Measurements from ENCODE around the gene FMO1. TPM values are rescaled to one million over a fixed set of nuclear protein-coding genes. Genes with fewer than 3 reads are reported as not detected.

FMO1 gene
- total RNA-seq, 2 donors from 2014 or later: not detected

- H3K4me1 Mint-ChIP-seq (ENCODE audit: low read depth in 2 of 2): peaks cover 0 to 3% of the 10 kb centered on the region in 2 donors
- no peaks in the 10 kb centered on the region for H3K9me3 Mint-ChIP-seq
- DNase-seq (ENCODE audit: low spot score) (no peak), ATAC-seq (peak in 1 of 2 donors; percentile 49)
- peaks cover 34 to 40% of the 10 kb centered on the region in 2 donors for H3K27me3 Mint-ChIP-seq
- H3K4me3 Mint-ChIP-seq: peak overlapping the region; percentile 60
- H3K36me3 Mint-ChIP-seq: no peaks in the 10 kb centered on the region
- no peak overlapping the region for H3K27ac Mint-ChIP-seq
These were observed 3.0 kb downstream of the FMO1 start for GRCh38 chr1:171251042-171251951.

GRCh38 chr1:171251952-171252300 is 3.6 kb downstream of the FMO1 start:
- ATAC-seq (no peak), DNase-seq (ENCODE audit: low spot score) (no peak)
- Mint-ChIP-seq H3K36me3 (no peaks in the 10 kb centered on the region), H3K27ac (no peak overlapping the region), H3K27me3 (peaks cover 31 to 40% of the 10 kb centered on the region in 2 donors), H3K4me3 (peak overlapping the region; percentile 60), H3K9me3 (no peaks in the 10 kb centered on the region), H3K4me1 (ENCODE audit: low read depth in 2 of 2) (peaks cover 0 to 3% of the 10 kb centered on the region in 2 donors)

- Mint-ChIP-seq H3K9me3 (no peaks in the 10 kb centered on the region), H3K36me3 (no peaks in the 10 kb centered on the region), H3K27me3 (peaks cover 28 to 40% of the 10 kb centered on the region in 2 donors), H3K4me1 (ENCODE audit: low read depth in 2 of 2) (peaks cover 0 to 3% of the 10 kb centered on the region in 2 donors), H3K27ac (no peak overlapping the region), H3K4me3 (peak overlapping the region; percentile 56)
- ATAC-seq: peak; percentile 20 to 36
- DNase-seq (ENCODE audit: low spot score): no peak
These were observed 4.2 kb downstream of the FMO1 start for GRCh38 chr1:171252482-171252881.

GRCh38 chr1:171254859-171255258 is 6.6 kb downstream of the FMO1 start:
- Mint-ChIP-seq H3K9me3 (no peaks in the 10 kb centered on the region), H3K36me3 (no peaks in the 10 kb centered on the region), H3K4me3 (no peak overlapping the region), H3K27ac (no peak overlapping the region), H3K4me1 (ENCODE audit: low read depth in 2 of 2) (peaks cover 0 to 3% of the 10 kb centered on the region in 2 donors), H3K27me3 (peaks cover 19 to 32% of the 10 kb centered on the region in 2 donors)
- no peak for ATAC-seq
- no peak for DNase-seq (ENCODE audit: low spot score)

DNA sequence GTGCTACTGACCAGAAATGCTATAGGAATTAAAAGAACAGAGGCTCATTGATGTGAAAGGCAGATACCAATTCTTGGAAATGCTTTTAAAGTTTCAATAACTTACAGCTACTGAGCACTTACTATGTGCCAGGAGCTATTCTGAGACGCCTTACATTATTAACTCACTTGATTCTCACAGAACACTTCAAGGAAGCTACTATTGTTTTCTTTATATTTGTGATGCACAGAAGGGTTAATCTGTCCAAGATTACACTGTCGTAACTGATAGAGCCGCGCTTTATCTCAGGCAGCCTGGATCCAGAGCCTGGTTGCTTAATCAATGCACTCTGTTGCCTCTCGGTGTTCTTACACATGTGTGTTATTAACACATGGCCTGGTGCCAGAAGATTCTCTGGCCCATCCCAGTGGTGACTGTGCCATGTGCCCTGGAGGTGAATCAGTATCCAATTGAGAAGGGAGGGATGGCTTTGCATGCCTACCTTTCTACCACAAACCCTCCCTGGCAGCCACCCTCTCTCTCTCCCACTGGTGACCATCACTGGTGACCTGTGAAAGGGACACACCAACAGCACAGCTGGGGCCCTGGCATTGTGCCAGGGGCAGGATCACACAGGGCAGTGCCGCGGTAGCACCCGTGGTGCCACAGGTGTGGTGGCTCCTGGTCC is 8.8 kb downstream of the FMO1 start:
- Mint-ChIP-seq H3K27ac (no peak overlapping the region), H3K36me3 (no peaks in the 10 kb centered on the region), H3K4me1 (ENCODE audit: low read depth in 2 of 2) (peaks cover 0 to 3% of the 10 kb centered on the region in 2 donors), H3K9me3 (no peaks in the 10 kb centered on the region), H3K4me3 (no peak overlapping the region), H3K27me3 (peaks cover 19 to 27% of the 10 kb centered on the region in 2 donors)
- DNase-seq (ENCODE audit: low spot score) (no peak), ATAC-seq (peak in 1 of 2 donors; percentile 36)

DNA sequence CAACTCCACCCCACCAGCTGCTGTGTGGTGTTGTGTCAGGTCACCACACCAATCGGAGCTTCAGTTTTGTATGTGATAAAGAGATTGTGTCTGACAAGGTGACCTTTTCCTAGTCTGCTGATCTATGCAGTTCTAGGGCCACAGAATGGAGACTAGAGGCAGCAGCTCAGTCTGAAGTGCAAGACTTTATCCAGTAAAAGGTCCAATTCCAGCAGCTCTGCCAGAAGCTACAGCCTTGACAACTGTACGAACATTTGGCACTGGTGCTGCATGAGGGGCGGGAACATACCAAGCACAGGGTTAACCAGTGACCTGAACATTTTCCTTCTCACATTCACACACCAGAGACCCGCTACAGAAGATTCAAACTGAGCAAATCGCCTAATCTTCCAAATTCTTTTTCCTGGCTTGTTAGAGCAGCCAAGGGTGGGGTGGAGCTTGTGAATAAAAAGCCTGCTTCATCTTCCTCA is 9.3 kb downstream of the FMO1 start:
- ATAC-seq: no peak
- H3K27ac Mint-ChIP-seq: no peak overlapping the region
- H3K4me1 Mint-ChIP-seq (ENCODE audit: low read depth in 2 of 2): no peaks in the 10 kb centered on the region
- no peaks in the 10 kb centered on the region for H3K36me3 Mint-ChIP-seq
- peaks cover 15 to 22% of the 10 kb centered on the region in 2 donors for H3K27me3 Mint-ChIP-seq
- H3K9me3 Mint-ChIP-seq: no peaks in the 10 kb centered on the region
- no peak overlapping the region for H3K4me3 Mint-ChIP-seq
- DNase-seq (ENCODE audit: low spot score): no peak

GRCh38 chr1:171258429-171258828 is 10.1 kb downstream of the FMO1 start:
- Mint-ChIP-seq H3K9me3 (no peaks in the 10 kb centered on the region), H3K4me1 (ENCODE audit: low read depth in 2 of 2) (no peaks in the 10 kb centered on the region), H3K4me3 (no peak overlapping the region), H3K27ac (no peak overlapping the region), H3K36me3 (no peaks in the 10 kb centered on the region), H3K27me3 (peaks cover 11 to 22% of the 10 kb centered on the region in 2 donors)
- no peak for ATAC-seq
- no peak for DNase-seq (ENCODE audit: low spot score)

DNA sequence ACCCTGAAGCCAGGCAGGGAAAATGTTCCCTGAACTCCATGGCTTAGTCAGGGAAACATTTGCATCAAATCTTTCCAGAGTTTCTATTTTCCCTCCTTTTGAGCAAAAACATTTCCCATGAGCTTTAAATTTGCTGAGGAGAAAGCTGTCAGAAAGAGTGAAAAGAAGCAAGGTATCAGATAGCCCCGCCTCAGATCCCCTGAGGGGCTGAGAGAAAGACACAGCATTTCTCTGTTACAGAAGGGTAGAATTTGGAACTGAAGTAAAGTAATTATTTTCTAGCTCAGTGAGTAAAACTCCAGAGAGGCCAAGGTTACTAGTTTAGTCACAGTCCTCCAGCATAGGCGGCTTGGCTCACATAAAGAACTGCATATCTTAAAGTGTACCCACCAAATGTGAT is 10.6 kb downstream of the FMO1 start:
- H3K36me3 Mint-ChIP-seq: no peaks in the 10 kb centered on the region
- peaks cover 11 to 27% of the 10 kb centered on the region in 2 donors for H3K27me3 Mint-ChIP-seq
- H3K4me1 Mint-ChIP-seq (ENCODE audit: low read depth in 2 of 2): no peaks in the 10 kb centered on the region
- no peaks in the 10 kb centered on the region for H3K9me3 Mint-ChIP-seq
- ATAC-seq (no peak), DNase-seq (ENCODE audit: low spot score) (no peak)
- H3K4me3 Mint-ChIP-seq: no peak overlapping the region
- H3K27ac Mint-ChIP-seq: no peak overlapping the region

GRCh38 chr1:171261336-171261735 is 13.0 kb downstream of the FMO1 start:
- no peak overlapping the region for H3K27ac Mint-ChIP-seq
- no peak for ATAC-seq

GRCh38 chr1:171263901-171264300 is 15.6 kb downstream of the FMO1 start:
- DNase-seq (ENCODE audit: low spot score) (no peak), ATAC-seq (no peak)
- H3K4me1 Mint-ChIP-seq (ENCODE audit: low read depth in 2 of 2): no peaks in the 10 kb centered on the region
- peaks cover 7 to 30% of the 10 kb centered on the region in 2 donors for H3K27me3 Mint-ChIP-seq
- H3K36me3 Mint-ChIP-seq: no peaks in the 10 kb centered on the region
- no peak overlapping the region for H3K4me3 Mint-ChIP-seq
- no peak overlapping the region for H3K27ac Mint-ChIP-seq
- H3K9me3 Mint-ChIP-seq: no peaks in the 10 kb centered on the region

More at GRCh38 chr1:171261336-171261735, 13.0 kb downstream of the FMO1 start:
- H3K27me3 Mint-ChIP-seq: peaks cover 0 to 16% of the 10 kb centered on the region in 2 donors
- no peaks in the 10 kb centered on the region for H3K9me3 Mint-ChIP-seq
- no peak for DNase-seq (ENCODE audit: low spot score)
- no peaks in the 10 kb centered on the region for H3K4me1 Mint-ChIP-seq (ENCODE audit: low read depth in 2 of 2)
- no peaks in the 10 kb centered on the region for H3K36me3 Mint-ChIP-seq
- H3K4me3 Mint-ChIP-seq: no peak overlapping the region

DNA sequence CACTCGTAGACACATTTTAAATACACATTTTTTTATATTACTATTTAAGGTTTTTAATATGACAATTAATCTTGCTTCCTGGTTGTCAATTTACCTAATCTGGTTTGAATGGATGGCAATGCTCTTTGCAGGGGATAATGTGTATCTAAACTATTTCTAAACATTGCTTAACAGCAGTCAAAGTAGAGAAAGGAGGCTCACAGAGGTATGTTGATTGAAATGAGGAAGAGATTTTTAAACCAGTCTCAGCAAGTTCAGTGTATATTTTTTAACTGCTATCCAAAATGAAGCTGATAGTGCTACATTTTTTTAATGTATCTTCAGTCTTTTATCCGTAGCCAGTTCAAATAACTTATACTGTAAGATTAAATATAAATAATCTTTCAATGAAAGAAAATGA is 17.4 kb downstream of the FMO1 start:
- ATAC-seq (no peak), DNase-seq (ENCODE audit: low spot score) (no peak)
- Mint-ChIP-seq H3K4me1 (ENCODE audit: low read depth in 2 of 2) (no peaks in the 10 kb centered on the region), H3K36me3 (no peaks in the 10 kb centered on the region), H3K27ac (no peak overlapping the region), H3K9me3 (no peaks in the 10 kb centered on the region), H3K27me3 (peaks cover 7 to 39% of the 10 kb centered on the region in 2 donors), H3K4me3 (no peak overlapping the region)

DNA sequence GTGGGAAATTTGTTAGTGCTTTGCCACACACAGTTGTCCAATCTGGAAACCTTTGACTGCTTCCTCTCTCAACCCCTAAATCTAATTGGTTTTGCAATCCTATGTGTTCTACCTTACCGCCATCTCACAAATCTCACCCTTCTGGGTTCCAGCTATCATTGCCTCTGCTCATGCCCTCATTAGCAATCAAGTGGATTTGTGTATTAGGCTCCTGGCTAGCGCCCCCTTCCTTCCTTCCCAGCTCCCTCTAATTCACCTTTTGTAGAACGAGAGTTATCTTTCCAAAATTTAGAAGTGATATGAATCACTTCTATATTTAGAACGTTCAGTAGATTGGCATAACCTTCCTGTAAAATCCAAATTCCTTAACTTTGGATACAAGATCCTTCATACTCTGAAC is 18.6 kb downstream of the FMO1 start:
- H3K4me1 Mint-ChIP-seq (ENCODE audit: low read depth in 2 of 2): no peaks in the 10 kb centered on the region
- no peak overlapping the region for H3K4me3 Mint-ChIP-seq
- H3K27me3 Mint-ChIP-seq: peaks cover 16 to 43% of the 10 kb centered on the region in 2 donors
- DNase-seq (ENCODE audit: low spot score): no peak
- no peaks in the 10 kb centered on the region for H3K36me3 Mint-ChIP-seq
- H3K9me3 Mint-ChIP-seq: no peaks in the 10 kb centered on the region
- no peak for ATAC-seq
- H3K27ac Mint-ChIP-seq: no peak overlapping the region

DNA sequence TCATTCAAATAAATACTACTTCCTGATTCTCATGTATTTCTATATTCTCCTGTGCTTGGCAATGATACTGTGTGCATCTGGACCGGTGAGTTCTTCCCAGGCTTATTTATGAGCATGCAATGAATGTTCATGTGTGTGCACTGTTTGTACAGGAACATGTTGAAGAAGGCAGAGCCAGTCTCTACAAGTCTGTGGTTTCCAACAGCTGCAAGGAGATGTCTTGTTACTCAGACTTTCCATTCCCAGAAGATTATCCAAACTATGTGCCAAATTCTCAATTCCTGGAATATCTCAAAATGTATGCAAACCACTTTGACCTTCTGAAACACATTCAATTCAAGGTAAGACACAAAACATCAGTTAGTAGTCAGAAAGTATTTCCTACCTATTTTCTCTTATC is 19.1 kb downstream of the FMO1 start:
- Mint-ChIP-seq H3K36me3 (no peaks in the 10 kb centered on the region), H3K9me3 (no peaks in the 10 kb centered on the region), H3K4me1 (ENCODE audit: low read depth in 2 of 2) (no peaks in the 10 kb centered on the region), H3K27me3 (peaks cover 16 to 43% of the 10 kb centered on the region in 2 donors), H3K27ac (no peak overlapping the region), H3K4me3 (no peak overlapping the region)
- DNase-seq (ENCODE audit: low spot score) (no peak), ATAC-seq (no peak)

DNA sequence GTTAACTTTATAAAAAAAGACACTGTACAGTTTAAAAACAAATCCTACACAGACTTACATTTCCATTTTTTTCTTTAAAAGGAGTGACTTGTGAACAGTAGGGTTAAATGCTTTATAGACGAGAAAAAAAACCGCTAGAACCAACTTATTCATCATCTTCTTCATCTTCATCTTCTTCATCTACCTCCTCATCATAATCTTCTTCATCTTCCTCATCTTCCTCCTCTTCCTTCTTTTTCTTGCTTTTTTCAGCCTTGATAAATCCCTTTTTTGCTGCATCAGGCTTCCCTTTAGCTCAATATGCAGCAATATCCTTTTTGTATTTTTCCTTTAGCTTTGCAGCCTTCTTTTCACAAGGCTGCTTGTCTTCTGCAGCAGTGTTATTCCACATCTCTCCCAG is 22.5 kb downstream of the FMO1 start:
- Mint-ChIP-seq H3K36me3 (no peaks in the 10 kb centered on the region), H3K27me3 (peaks cover 22 to 44% of the 10 kb centered on the region in 2 donors)

More for the DNA sequence above, 22.5 kb downstream of the FMO1 start:
- Mint-ChIP-seq H3K4me1 (ENCODE audit: low read depth in 2 of 2) (no peaks in the 10 kb centered on the region), H3K9me3 (no peaks in the 10 kb centered on the region), H3K4me3 (no peak overlapping the region), H3K27ac (no peak overlapping the region)
- ATAC-seq (no peak), DNase-seq (ENCODE audit: low spot score) (no peak)

All from natural killer cell treated with Interleukin-12 subunit alpha and Interleukin-12 subunit beta and Interleukin-15 and Interleukin-18, amount 100 ng/mL, for 72 hours (primary cell).